HEK293T (cell line): ENCODE measurements around the gene LRRC18.

Experiments used
- BHLHE40 ChIP-seq: fragments of 450-650 bp; IDR thresholded peaks from 2 replicates; pipeline ENCODE4 v1.6.1; 2016; ENCODE audit warnings: mild to moderate bottlenecking, moderate library complexity, borderline replicate concordance
- ELF4 ChIP-seq: fragments of 450-650 bp; IDR thresholded peaks from 2 replicates; pipeline ENCODE4 v1.6.1; 2017; ENCODE audit warnings: antibody characterized with exemption
- FOXK2 ChIP-seq: fragments of 450-650 bp; IDR thresholded peaks from 2 replicates; pipeline ENCODE4 v1.6.1; 2016; ENCODE audit warnings: mild to moderate bottlenecking
- SUZ12 ChIP-seq: fragments of 450-650 bp; IDR thresholded peaks from 2 replicates; pipeline ENCODE4 v1.6.1; 2016; ENCODE audit warnings: mild to moderate bottlenecking

GRCh38 chr10:48945441-48946130, 5.9 kb upstream of the LRRC18 start:
- TF ChIP-seq FOXK2, result no peak
- no peak for TF ChIP-seq ELF4
- no peak for TF ChIP-seq SUZ12
- no peak for TF ChIP-seq BHLHE40
